Esophagus muscularis mucosa (tissue), 4 donors: Measurements from ENCODE around the gene DMPK.

Experiments used
- CTCF ChIP-seq, 3 experiments: fragments of 200-600 bp in 2 of 3; fragments of 450-650 bp in 1 of 3; sonication (generic) in 2 of 3; IDR thresholded peaks; one replicate each; pipeline ENCODE4 v1.5.1; 2017 to 2019; ENCODE audit warnings: antibody characterized with exemption in 3 of 3, mild to moderate bottlenecking in 2 of 3, moderate library complexity in 1 of 3
- EP300 ChIP-seq: sonication (generic); formaldehyde crosslinking; IDR thresholded peaks from one replicate; pipeline ENCODE4 v1.6.1; 2017; ENCODE audit warnings: antibody characterized with exemption
- POLR2A ChIP-seq: fragments of 450-650 bp; IDR thresholded peaks from one replicate; pipeline ENCODE4 v1.6.1; 2017; ENCODE audit warnings: antibody characterized with exemption, moderate library complexity, mild to moderate bottlenecking, low read depth
- POLR2AphosphoS5 ChIP-seq, 2 donors: sonication (generic); formaldehyde crosslinking; IDR thresholded peaks; one replicate each; pipeline ENCODE4 v1.6.1; 2017; ENCODE audit warnings: antibody characterized with exemption in 2 of 2

- TF ChIP-seq POLR2A (peak; percentile 66), CTCF (IDR thresholded peaks at IDR 0.05) (no peak), EP300 (no peak), POLR2AphosphoS5 (IDR thresholded peaks at IDR 0.05) (peak; percentile 84 to 95)
These were observed 14.8 kb downstream of the DMPK start for GRCh38 chr19:45767410-45767880.
